H1 (cell line): Measurements from ENCODE around the gene NFX1. TPM values are rescaled to one million over a fixed set of nuclear protein-coding genes. Genes with fewer than 3 reads are reported as not detected.

Experiments
- CTCF ChIA-PET: fragments of 300-600 bp; sonication (Branson Sonifier 250); formaldehyde crosslinking; loops from one replicate; lab custom pipeline; 2021; ENCODE audit not compliant: partially characterized antibody; lab: Charles Lee
- POLR2A ChIA-PET: fragments of 300-600 bp; sonication (Branson Sonifier 250); formaldehyde crosslinking; loops from one replicate; lab custom pipeline; 2021; ENCODE audit warnings: inconsistent platforms; ENCODE audit not compliant: partially characterized antibody; lab: Charles Lee
- DNase-seq, 2 experiments: peaks; one replicate each; pipeline versions ENCODE4 v3.0.0 to v3.0.0-alpha.2; 2010 to 2022; ENCODE audit warnings: low spot score in 2 of 2, low read depth in 1 of 2, mixed read lengths in 1 of 2
- FAIRE-seq: peaks from 2 replicates; lab custom pipeline; 2011; peaks lifted over from hg19 to GRCh38; lab: Jason Lieb, UNC
- H2AFZ ChIP-seq: 2 replicates; pipeline ENCODE4 v1.8.1; 2012; ENCODE audit warnings: low read length, inconsistent platforms
- H2AK5ac ChIP-seq: 2 replicates; pipeline ENCODE4 v1.6.1; 2013; ENCODE audit warnings: low read depth, low read length
- H2BK120ac ChIP-seq: replicated peaks from 2 replicates; pipeline ENCODE3; 2013; ENCODE audit warnings: low read depth, low read length, inconsistent platforms
- H2BK12ac ChIP-seq: 2 replicates; pipeline ENCODE4 v1.6.1; 2013; ENCODE audit warnings: low read depth, low read length
- H2BK15ac ChIP-seq: 2 replicates; pipeline ENCODE4 v1.6.1; 2013; ENCODE audit warnings: low read length
- H2BK20ac ChIP-seq: 2 replicates; pipeline ENCODE4 v1.6.1; 2013; ENCODE audit warnings: low read length
- H2BK5ac ChIP-seq: 2 replicates; pipeline ENCODE4 v1.6.1; 2013; ENCODE audit warnings: low read depth, low read length
- H3K14ac ChIP-seq: 2 replicates; pipeline ENCODE4 v1.6.1; 2013; ENCODE audit warnings: inconsistent platforms; ENCODE audit not compliant: insufficient read length
- H3K18ac ChIP-seq: 2 replicates; pipeline ENCODE4 v1.6.1; 2013; ENCODE audit warnings: low read length; ENCODE audit errors: extremely low read depth
- H3K23ac ChIP-seq: 2 replicates; pipeline ENCODE4 v1.6.1; 2013; ENCODE audit warnings: inconsistent platforms; ENCODE audit not compliant: insufficient read length
- H3K23me2 ChIP-seq: 2 replicates; pipeline ENCODE4 v1.6.1; 2013; ENCODE audit warnings: low read depth, low read length
- H3K27ac ChIP-seq: 2 replicates; pipeline ENCODE4 v1.6.1; 2011; ENCODE audit warnings: low read depth, low read length, inconsistent platforms
- H3K27me3 ChIP-seq, 4 experiments: replicated peaks in 1 of 4; 1 replicate in 1 of 4; 2 replicates in 3 of 4; pipeline versions ENCODE4 v1.6.1 to v1.8.1; 2011 to 2013; ENCODE audit warnings: low read length in 3 of 4, mild to moderate bottlenecking in 3 of 4, inconsistent platforms in 2 of 4, mixed read lengths in 2 of 4, moderate library complexity in 1 of 4; ENCODE audit not compliant: control insufficient read depth in 3 of 4, insufficient read depth in 3 of 4; ENCODE audit errors: extremely low read depth in 1 of 4
- H3K36me3 ChIP-seq, 4 experiments: 2 replicates each; pipeline versions ENCODE4 v1.6.1 to v1.8.1; 2011 to 2013; ENCODE audit warnings: mild to moderate bottlenecking in 4 of 4, low read length in 3 of 4, moderate library complexity in 2 of 4, control low read depth in 1 of 4, inconsistent platforms in 1 of 4; ENCODE audit not compliant: insufficient read depth in 4 of 4, control insufficient read depth in 2 of 4
- H3K4ac ChIP-seq: replicated peaks from 2 replicates; pipeline ENCODE3; 2013; ENCODE audit warnings: low read length, low read depth, mixed read lengths, inconsistent platforms; ENCODE audit not compliant: insufficient read length
- H3K4me1 ChIP-seq, 4 experiments: replicated peaks in 1 of 4; 1 replicate in 1 of 4; 2 replicates in 3 of 4; pipeline versions ENCODE4 v1.6.1 to v1.8.1; 2011 to 2013; ENCODE audit warnings: low read length in 3 of 4, inconsistent platforms in 2 of 4, mixed read lengths in 1 of 4; ENCODE audit not compliant: insufficient read depth in 4 of 4, control insufficient read depth in 3 of 4
- H3K4me2 ChIP-seq, 2 experiments: 2 replicates each; pipeline versions ENCODE4 v1.6.1 to v1.8.1; 2011 to 2013; ENCODE audit warnings: low read depth in 2 of 2, low read length in 2 of 2, control low read depth in 1 of 2, inconsistent platforms in 1 of 2, mild to moderate bottlenecking in 1 of 2; ENCODE audit not compliant: insufficient read depth in 1 of 2
- H3K4me3 ChIP-seq, 4 experiments: fragments of 200-600, 300-600 bp in 1 of 4; sonication (generic), shearing (Covaris generic), sonication (Bioruptor Twin) in 1 of 4; 2 replicates each; pipeline versions ENCODE4 v1.5.1 to v1.8.1; 2011 to 2016; ENCODE audit warnings: low read length in 4 of 4, low read depth in 3 of 4, control low read depth in 2 of 4, inconsistent platforms in 2 of 4, mild to moderate bottlenecking in 2 of 4, mixed read lengths in 1 of 4, moderate library complexity in 1 of 4; ENCODE audit not compliant: insufficient read depth in 2 of 4; ENCODE audit errors: extremely low read depth in 1 of 4
- H3K56ac ChIP-seq: replicated peaks from 2 replicates; pipeline ENCODE3; 2013; ENCODE audit warnings: low read depth, mild to moderate bottlenecking, mixed read lengths, low read length, inconsistent platforms; ENCODE audit not compliant: insufficient read length
- H3K79me1 ChIP-seq: 2 replicates; pipeline ENCODE4 v1.6.1; 2013; ENCODE audit warnings: low read depth, low read length, control low read depth
- H3K79me2 ChIP-seq, 2 experiments: 2 replicates each; pipeline versions ENCODE4 v1.6.1 to v1.8.1; 2012 to 2013; ENCODE audit warnings: low read length in 2 of 2, mild to moderate bottlenecking in 2 of 2, inconsistent platforms in 1 of 2; ENCODE audit not compliant: insufficient read depth in 2 of 2, control insufficient read depth in 1 of 2
- H3K9ac ChIP-seq, 4 experiments: replicated peaks in 1 of 4; 1 replicate in 1 of 4; 2 replicates in 3 of 4; pipeline versions ENCODE4 v1.6.1 to v1.8.1; 2011 to 2013; ENCODE audit warnings: low read depth in 3 of 4, low read length in 3 of 4, control low read depth in 2 of 4, mild to moderate bottlenecking in 2 of 4, moderate library complexity in 2 of 4, inconsistent platforms in 1 of 4; ENCODE audit errors: extremely low read depth in 1 of 4
- H3K9me3 ChIP-seq, 2 experiments: 2 replicates each; pipeline versions ENCODE4 v1.6.1 to v1.8.1; 2012 to 2013; ENCODE audit warnings: mild to moderate bottlenecking in 2 of 2, moderate library complexity in 2 of 2, control low read depth in 1 of 2, inconsistent platforms in 1 of 2, low read depth in 1 of 2, low read length in 1 of 2, mixed read lengths in 1 of 2; ENCODE audit not compliant: insufficient read depth in 2 of 2
- H4K20me1 ChIP-seq, 2 experiments: replicated peaks in 1 of 2; 2 replicates each; pipeline versions ENCODE3 to v1.8.1; 2011 to 2013; ENCODE audit warnings: inconsistent platforms in 2 of 2, low read length in 2 of 2, mild to moderate bottlenecking in 1 of 2; ENCODE audit not compliant: insufficient read depth in 2 of 2, control insufficient read depth in 1 of 2
- H4K5ac ChIP-seq: 2 replicates; pipeline ENCODE4 v1.6.1; 2013; ENCODE audit warnings: low read length, low read depth, mixed read lengths, inconsistent platforms; ENCODE audit not compliant: insufficient read length
- H4K8ac ChIP-seq: 2 replicates; pipeline ENCODE4 v1.8.0; 2013; ENCODE audit warnings: mild to moderate bottlenecking, moderate library complexity, low read length, inconsistent platforms; ENCODE audit not compliant: insufficient read depth; ENCODE audit errors: extremely low read depth
- H4K91ac ChIP-seq: replicated peaks from 2 replicates; pipeline ENCODE3; 2013; ENCODE audit warnings: low read length, mixed read lengths, inconsistent platforms; ENCODE audit not compliant: insufficient read length
- CHD2 ChIP-seq: IDR thresholded peaks from 2 replicates; pipeline ENCODE4 v1.6.1; 2012; ENCODE audit warnings: low read length, improper control_type of control experiment
- TBP ChIP-seq: IDR thresholded peaks from 2 replicates; pipeline ENCODE4 v1.6.1; 2011; ENCODE audit warnings: low read depth, low read length, improper control_type of control experiment
- WGBS, 2 experiments: shearing (Covaris generic) in 1 of 2; methylation state at CpG; one replicate each; pipeline versions ENCODE4 v1.1.6 to v1.1.7; 2013 to 2015; ENCODE audit warnings: low lambda C conversion rate in 2 of 2, mixed read lengths in 2 of 2, inconsistent platforms in 1 of 2, low coverage in 1 of 2, missing lambda C conversion rate in 1 of 2; ENCODE audit not compliant: insufficient replicate concordance in 2 of 2, insufficient coverage in 1 of 2, insufficient read length in 1 of 2; ENCODE audit errors: extremely low coverage in 1 of 2, missing lambda C conversion rate in 1 of 2; 5-methylcytosine and 5-hydroxymethylcytosine counted together
- polyA plus RNA-seq, 7 experiments: library from polyadenylated mRNA; depleted of rRNA in 3 of 7; stranded (reverse) in 5 of 7; unstranded in 2 of 7; fragments of >200 nt in 5 of 7; fragments of 200-250 nt in 2 of 7; gene quantifications; 1 replicate in 5 of 7; 2 replicates in 1 of 7; 4 replicates in 1 of 7; pipeline versions ENCODE4 v1.2.1 to v1.2.3, GENCODE V29; 2011 to 2013; ENCODE audit warnings: missing spikeins in 2 of 7, mixed read lengths in 2 of 7
- total RNA-seq: library from RNA; stranded (reverse); fragmentation: NEBNext Ultra II Directional; extraction: Animal tissue kit (Norgen Biotek cat#: 25700); gene quantifications from 2 replicates; pipeline ENCODE4 v1.2.1, GENCODE V29; 2021

Gene NFX1
- total and polyA plus RNA-seq, 2 of the 8 experiments (the other 6 are each of a cell fraction or from before 2014, with no cell fraction given): 19.4 to 28.4 TPM

- Histone ChIP-seq H3K14ac (no peak overlapping the region), H3K4me1 (no peaks in the 10 kb centered on the region), H4K20me1 (peaks cover 2 to 3% of the 10 kb centered on the region in 2 experiments), H4K8ac (no peak overlapping the region), H3K4me2 (no peak overlapping the region), H3K4ac (no peak overlapping the region), H3K9ac (no peak overlapping the region), H3K27ac (no peak overlapping the region), H3K23ac (no peak overlapping the region), H3K4me3 (no peak overlapping the region), H2BK15ac (no peak overlapping the region), H3K27me3 (no peaks in the 10 kb centered on the region), H2BK5ac (no peak overlapping the region), H4K91ac (no peak overlapping the region), H2AFZ (no peak overlapping the region), H2BK20ac (no peak overlapping the region), H4K5ac (no peak overlapping the region), H3K18ac (no peak overlapping the region), H3K56ac (no peak overlapping the region), H2AK5ac (no peak overlapping the region), H2BK120ac (no peak overlapping the region), H3K79me2 (no peaks in the 10 kb centered on the region), H2BK12ac (no peak overlapping the region), H3K9me3 (peaks cover 17 to 23% of the 10 kb centered on the region in 2 experiments), H3K36me3 (peaks cover 13 to 73% (median 38%) of the 10 kb centered on the region in 4 experiments), H3K79me1 (no peaks in the 10 kb centered on the region), H3K23me2 (no peaks in the 10 kb centered on the region)
- CTCF ChIA-PET: interaction anchor here (1.4 kb wide), 1 partner anchor 11 kb away, joined by 6 read pairs; no protein-coding TSS in a partner anchor
- POLR2A ChIA-PET: no interaction called here
- DNase-seq (peak in 1 of 2 experiments; percentile 45), FAIRE-seq (no peak)
- WGBS, 2 experiments: 95% methylated on average over 3 of the region's 3 CpGs; no CpG with 5 or more reads in 1 of the 2 experiments
- TF ChIP-seq TBP (no peak), CHD2 (no peak)
Measured at GRCh38 chr9:33340186-33340585, 49.9 kb downstream of the NFX1 start.
